Measurements from ENCODE around the gene RASGRF2.

DNA sequence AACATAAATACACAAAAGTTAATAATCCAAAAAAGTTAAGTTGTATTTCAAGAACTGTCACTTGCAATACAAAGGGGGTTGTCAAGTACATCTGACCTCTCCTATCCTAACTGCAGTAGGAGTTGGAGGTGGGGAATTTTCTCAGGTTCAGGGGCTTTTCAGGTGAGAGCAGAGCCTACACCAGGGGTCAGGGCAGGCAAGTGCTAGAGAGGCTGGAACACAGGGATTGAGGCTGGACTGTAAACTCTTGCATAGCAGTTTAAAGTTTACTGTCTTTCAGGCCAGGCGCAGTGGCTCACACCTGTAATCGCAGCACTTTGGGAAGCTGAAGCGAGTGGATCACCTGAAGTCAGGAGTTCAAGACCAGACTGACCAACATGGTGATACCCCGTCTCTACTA, 25.4 kb upstream of the RASGRF2 start:
- no peak for TF ChIP-seq POLR2A (IDR thresholded peaks at IDR 0.05; ENCODE audit: low read depth, low read length)
- TF ChIP-seq TAF1 (IDR thresholded peaks at IDR 0.05; ENCODE audit: borderline replicate concordance, low read depth, low read length): no peak
